GM19238 (cell line): ENCODE results near the gene CNTNAP5.

ENCODE experiments used
- DNase-seq: peaks from one replicate; pipeline ENCODE4 v3.0.0; 2011; ENCODE audit warnings: low spot score; ENCODE audit not compliant: insufficient read length

CNTNAP5 gene

GRCh38 chr2:124053796-124054195, 28.7 kb downstream of the CNTNAP5 start:
- no peak for DNase-seq

GRCh38 chr2:124063596-124063995, 38.5 kb downstream of the CNTNAP5 start:
- DNase-seq, result no peak

DNA sequence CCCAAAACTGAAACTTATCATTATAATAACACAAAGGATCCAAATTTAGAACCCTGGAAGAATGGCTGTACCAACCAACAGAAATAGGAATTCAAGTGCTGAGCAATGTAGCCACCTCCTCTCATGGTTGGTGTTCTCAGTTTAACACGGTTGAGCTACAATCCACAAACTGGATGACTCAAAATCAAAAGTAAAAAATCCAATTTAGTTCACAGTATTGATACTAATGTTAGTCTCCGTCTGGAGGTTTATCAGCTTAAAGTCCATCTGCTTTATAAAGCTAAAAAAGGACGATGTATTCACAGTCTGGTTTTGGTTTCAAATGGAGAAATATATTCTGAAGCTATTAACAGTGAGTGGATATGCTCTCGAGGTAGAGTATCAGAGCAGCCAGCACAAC, 40.5 kb downstream of the CNTNAP5 start:
- DNase-seq, result no peak

DNA sequence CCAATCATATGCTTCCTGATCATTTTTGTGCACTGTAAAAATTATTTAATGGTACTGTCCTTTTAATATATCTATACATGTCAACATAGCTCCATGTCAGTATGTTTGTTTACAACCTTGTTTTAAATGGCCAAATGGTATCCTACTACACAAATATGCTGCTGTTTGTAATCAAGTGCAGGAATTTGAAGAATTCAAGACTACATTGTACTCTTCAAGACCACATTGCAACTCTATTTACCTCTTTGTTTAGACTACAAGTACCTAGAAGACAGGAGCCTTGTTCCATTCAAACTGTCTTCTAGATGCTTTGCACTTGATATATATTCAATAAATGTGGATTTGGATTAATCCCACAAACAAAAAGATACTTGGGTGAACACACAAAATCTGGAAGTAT, 41.7 kb downstream of the CNTNAP5 start:
- no peak for DNase-seq

DNA sequence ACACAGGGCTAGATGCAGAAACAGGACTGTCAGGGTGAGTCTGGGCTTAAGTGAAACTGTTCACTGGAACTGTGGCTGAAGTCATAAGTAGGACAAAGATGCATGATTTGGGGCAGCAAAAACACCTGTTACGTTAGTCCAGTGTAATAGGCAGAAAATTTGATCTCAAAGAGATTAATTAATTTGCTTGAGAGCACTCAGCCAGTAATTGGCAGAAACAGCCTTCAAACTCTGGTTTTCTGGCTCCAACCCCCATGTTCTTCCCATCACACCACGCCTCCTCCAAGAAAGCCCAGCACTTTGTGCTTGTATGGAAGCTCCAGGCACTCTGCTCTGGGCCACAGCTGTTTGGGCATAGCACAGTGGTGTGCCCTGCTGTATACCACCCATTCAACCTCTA, 54.0 kb downstream of the CNTNAP5 start:
- DNase-seq, result no peak

DNA sequence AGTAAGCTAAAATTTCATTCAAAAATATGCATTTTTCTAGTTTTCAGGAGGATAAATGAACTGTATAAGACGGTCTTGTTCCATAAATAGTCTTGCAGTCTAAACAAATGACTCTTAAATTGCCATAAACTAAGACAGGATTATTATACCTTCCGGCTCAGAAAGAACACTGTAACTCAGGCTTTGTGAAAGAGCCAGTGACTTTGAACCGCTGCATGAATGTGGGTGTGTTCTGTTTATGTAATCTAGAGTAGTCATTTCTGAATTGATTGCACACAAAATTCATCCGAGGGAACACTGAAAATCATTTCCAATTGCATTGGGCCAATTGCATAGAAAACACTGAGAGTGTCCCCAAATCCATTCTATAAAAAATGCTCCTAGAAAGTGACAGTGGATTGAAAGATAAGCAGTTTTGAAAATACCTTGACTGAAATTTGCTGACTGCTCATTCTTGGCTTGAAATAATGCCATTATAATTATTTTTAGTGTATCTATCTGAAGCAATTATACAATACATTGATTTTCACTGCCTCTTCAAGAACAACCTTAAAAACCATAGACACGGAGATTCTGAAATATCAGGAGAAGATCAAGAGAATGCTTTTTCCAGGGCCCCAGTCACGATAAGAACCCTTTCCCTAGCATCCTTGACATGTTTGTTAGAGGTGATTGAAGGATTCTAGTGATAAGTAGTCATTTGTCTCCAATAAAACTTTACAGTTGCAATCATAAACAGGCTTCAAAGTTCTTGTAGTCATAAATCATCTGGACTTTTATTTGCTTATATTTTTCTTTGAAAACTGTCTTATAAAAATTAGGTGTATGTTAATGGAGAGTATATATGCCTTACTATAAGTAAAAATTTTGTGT, 55.4 kb downstream of the CNTNAP5 start:
- no peak for DNase-seq

GRCh38 chr2:124081154-124081716, 56.1 kb downstream of the CNTNAP5 start:
- no peak for DNase-seq

GRCh38 chr2:124088616-124089015, 63.5 kb downstream of the CNTNAP5 start:
- DNase-seq, result no peak

DNA sequence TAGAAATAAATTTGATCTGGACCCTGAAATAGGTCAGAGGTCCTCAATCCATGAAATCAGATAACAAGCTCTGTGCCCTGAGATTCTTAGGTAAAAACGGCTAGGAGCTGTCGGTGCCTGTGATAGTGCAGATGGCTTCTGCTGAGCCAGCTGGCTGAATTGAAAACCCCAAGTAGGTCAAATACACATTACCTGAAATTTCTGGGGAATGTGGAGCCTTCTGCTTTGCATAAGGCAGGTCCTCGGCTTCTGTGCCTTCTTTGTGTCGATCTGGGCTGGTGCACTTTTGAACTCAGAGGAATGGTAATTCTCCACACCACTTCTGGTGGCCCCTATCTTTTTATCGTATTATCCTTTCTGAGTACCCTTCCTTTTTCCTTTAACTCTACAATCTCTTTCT, 66.6 kb downstream of the CNTNAP5 start:
- no peak for DNase-seq

GRCh38 chr2:124092651-124093050, 67.6 kb downstream of the CNTNAP5 start:
- DNase-seq, result no peak

DNA sequence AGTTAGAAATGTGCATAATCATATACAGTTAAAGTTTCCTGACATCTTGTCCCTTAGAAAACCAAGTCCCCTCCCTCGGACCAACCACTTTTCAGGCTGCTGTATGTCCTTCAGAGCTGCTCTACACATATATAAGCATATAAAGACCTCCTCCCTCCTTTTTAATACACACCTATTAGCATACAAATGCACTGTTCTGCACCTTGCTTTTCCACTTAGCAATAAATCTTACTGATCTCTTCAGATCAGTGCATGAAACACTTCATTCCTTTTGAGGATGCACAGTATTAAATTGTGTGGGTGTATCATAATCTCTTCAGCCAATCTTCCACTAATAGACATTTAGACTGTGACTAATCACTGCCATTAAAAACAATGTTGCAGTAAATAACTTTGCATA, 79.8 kb downstream of the CNTNAP5 start:
- DNase-seq, result no peak

DNA sequence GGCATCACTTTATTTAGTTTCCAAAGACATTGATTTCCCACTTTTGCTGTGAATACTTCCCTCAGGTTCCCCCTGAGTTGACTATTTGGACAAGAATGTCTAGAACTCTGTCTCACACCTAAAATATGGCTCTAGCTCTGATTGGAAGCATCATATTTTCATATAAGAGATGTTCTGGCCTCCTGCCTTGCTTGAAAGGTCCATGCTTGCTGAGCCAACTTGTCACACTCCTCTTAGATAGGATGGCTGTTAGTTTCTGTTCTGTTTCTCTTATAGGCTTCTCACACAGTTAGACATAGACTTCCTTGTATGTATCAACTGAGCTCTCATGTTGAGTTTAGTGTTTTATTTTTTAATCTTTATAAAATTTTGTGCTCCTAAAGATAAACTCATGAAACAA, 87.1 kb downstream of the CNTNAP5 start:
- no peak for DNase-seq

- no peak for DNase-seq
Measured at GRCh38 chr2:124112966-124113365, 87.9 kb downstream of the CNTNAP5 start.

GRCh38 chr2:124120246-124120645, 95.2 kb downstream of the CNTNAP5 start:
- no peak for DNase-seq

DNA sequence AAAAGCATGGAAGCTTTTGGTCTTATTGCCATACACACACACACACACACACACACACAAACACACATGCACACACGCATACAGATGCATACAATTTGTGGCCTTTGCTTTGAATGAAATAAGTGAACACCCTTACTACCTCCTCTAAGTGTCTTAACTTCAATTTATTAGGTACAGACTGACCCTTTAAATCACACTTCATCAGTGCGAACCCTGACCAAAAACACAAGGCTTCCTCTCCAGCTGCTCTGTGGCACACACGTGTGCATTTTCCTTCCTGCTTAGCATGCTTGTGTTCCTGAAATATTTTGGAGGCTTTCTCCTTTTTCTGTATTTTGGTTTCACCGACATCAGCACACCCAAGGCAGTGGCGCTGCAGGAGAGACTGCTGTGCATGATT, 96.0 kb downstream of the CNTNAP5 start:
- DNase-seq, result no peak

DNA sequence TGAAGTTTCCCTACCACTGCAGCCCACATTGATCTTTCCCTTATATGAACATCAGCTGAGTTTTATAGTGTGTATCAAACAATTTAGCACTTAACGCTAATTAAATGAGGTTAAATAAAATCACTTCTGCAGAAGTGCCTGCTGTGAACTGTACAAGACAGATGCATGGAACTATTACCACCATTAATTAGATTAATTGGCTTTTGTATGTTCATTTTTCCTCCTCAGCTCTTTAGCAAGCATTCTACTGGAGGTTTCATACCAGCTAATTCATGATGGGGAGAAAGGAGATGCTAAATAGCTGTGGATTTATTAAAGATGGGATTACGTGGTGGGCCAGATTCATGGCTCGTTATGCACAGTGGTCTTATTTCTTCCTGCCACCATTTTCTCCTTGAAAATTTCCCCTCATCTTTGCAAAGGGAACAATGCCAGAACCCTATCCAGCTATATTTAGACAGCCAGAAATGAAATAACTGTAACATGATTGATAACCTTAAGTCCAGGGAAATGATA, 96.7 kb downstream of the CNTNAP5 start:
- DNase-seq, result no peak

DNA sequence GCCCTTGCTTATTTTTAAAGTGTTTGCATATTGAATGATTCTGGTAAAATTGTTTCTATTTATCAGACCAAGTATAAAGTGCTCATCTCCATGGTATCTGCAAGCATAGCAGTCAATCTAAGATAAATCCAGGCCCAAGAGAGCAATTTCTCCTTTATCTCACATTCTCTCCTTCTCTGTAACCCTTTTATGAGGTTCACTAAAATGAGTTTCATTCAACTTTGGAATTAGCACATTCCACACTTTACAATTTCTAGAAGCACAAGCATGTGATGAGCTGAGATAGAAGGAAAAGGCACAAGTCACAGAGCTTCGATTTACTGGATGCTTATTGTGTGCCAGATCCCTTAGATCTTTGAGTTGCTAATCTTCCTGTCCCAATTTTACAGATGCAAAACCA, 97.3 kb downstream of the CNTNAP5 start:
- no peak for DNase-seq

GRCh38 chr2:124131276-124131675, 106.2 kb downstream of the CNTNAP5 start:
- DNase-seq, result no peak

DNA sequence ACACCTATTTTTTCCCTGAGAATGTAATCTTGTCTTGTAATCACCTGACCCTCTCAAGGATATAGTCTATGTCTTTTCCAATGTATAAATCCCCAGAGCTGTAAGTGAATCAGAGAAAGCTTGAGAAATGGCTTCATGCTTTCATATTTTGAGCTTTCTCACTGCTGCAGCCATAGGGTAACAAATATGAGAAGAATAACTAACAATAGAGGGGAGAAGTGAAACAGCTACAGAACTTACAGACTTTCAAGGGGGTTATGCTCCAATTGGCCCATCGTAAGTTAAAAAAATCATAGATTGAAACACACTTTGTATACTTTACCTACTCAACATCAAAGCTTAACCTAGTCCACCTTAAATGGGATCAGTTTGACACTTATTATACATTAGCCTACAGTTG, 111.0 kb downstream of the CNTNAP5 start:
- no peak for DNase-seq

DNA sequence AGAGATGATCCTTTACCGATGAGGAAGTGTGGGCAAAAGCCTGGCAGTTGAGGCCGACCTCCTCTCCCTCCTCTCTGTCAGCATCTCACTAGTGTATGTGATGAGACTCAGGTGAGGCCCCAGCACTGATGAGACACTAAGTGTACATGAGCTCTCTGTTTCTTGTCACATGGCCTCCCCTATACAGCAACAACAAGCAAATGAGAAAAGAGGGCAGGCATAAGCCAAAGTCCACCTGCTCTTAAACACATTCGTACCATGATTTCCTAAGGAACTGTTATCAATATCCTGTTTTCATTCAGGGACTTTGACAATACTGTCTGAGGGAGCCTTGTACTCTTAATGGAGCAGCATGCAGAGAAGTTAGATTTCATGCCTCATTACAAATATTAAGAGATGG, 113.0 kb downstream of the CNTNAP5 start:
- no peak for DNase-seq

- DNase-seq, result no peak
Measured at GRCh38 chr2:124145982-124146381, 120.9 kb downstream of the CNTNAP5 start.

DNA sequence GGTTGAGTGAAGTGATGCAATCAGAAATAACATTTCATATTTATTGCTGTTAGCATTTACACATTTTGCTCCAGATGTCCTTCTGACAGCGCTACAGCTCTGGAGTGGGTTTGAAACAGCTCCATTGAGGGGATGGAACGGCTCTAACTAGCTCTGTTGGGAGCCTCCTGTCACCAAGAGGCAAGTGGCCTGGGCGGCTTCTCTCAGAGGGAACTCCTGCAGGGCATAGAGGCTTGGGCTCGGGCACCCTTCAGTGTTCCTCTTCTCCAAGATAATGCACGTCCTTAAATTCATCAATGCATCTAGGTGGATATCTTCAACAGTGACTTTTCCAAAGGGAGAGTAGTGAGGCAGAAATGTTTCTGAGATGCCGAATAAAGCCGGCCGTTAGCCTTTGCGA, 122.5 kb downstream of the CNTNAP5 start:
- DNase-seq, result no peak

DNA sequence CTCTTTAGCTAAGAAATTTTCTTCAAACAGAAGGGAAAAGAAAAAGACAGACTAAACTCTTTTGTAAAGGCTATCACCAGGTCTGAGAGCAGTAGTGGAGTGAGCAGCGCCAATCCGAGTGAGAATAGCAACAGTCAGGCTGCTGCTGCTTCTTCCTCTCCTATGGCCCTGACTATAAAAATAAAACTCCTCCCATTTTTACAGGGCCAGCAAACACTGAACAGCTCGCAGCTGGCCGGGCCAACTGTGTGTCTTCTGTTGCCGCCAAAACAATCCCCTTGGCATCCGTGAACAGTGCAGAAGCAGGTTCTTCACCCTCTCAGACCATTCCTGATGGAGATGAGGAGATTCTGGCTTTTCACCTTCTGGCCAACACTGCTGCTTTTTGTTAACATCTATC, 124.5 kb downstream of the CNTNAP5 start:
- DNase-seq, result no peak
